HG03025 (cell line): ENCODE results near the gene SSB.
"Not testable (repeated sequence)": the region's sequence is repeated elsewhere in the genome, so short reads cannot be mapped to it uniquely, and the experiment has no call there.

Source experiments
- ATAC-seq: cut with Tn5 transposase; IDR thresholded peaks from one replicate; pipeline ENCODE4 v1.9.1; 2021; ENCODE audit warnings: mild to moderate bottlenecking, moderate library complexity; ENCODE audit not compliant: unreplicated experiment, low FRiP score

The SSB gene

GRCh38 chr2:169827272-169828140 is 28.8 kb downstream of the SSB start, which contains the start of gene UBR3:
Gene UBR3, plus strand, starts transcription at chr2:169827454. Its CDS starts 54 bp downstream, at chr2:169827508.
- peak; percentile 73 for ATAC-seq

GRCh38 chr2:169828141-169828811 is 29.6 kb downstream of the SSB start:
- ATAC-seq = peak; percentile 27

GRCh38 chr2:169834401-169834800 is 35.7 kb downstream of the SSB start:
- no peak for ATAC-seq

- no peak for ATAC-seq
Observed at GRCh38 chr2:169838743-169839489, 40.2 kb downstream of the SSB start.

GRCh38 chr2:169839954-169840746 is 41.5 kb downstream of the SSB start:
- no peak for ATAC-seq

GRCh38 chr2:169840747-169841142 is 42.1 kb downstream of the SSB start:
- ATAC-seq = no peak

- ATAC-seq = not testable (repeated sequence)
Observed at GRCh38 chr2:169841625-169842024, 43.0 kb downstream of the SSB start.

DNA sequence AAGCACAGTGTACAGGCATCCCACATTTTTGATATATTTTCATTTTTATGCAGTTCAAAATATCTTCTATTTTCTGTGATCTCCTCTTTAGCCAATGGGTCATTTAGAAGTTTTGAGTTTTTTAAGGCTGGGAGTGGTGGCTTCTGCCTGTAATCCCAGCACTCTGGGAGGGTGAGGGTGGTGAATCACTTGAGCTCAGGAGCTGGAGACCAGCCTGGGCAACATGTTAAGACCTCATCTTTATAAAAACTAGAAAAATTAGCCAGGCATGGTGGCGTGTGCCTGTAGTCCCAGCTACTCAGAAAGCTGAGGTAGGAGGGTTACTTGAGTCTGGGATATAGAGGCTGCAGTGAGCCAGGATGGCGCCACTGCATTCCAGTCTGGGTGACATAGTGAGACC is 46.3 kb downstream of the SSB start:
- no peak for ATAC-seq

DNA sequence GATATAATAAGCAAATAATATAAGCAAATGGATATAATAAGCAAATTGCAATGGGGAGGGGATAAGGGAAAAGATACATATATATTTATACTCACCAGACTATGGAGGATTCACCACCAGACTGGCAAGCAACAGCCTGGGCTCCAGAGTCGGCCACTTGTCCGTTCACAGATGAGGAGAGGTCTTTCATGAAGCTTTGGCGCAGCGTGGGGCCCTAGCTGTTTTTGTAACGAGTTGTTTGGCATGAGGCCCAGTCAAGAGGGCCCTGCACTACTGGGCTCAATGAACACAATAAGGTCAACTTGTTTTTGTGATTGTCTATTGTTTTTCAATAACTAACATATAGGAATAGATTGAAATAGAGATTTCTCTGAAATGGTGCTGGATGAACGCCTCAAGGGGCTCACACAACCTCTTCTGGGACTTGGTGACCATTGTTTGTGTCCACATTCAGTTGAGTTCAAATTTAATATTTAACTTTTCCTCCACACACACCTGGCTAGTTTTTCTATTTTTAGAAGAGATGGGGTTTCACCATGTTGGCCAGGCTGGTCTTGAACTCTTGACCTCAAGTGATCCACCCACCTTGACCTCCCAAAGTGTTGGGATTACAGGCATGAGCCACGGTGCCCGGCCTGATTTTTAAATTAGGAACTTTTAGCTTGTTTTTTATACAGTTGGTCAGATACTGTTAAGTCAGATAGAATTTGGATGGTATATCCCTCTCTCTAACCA is 50.5 kb downstream of the SSB start:
- not testable (repeated sequence) for ATAC-seq

GRCh38 chr2:169849710-169850109 is 51.0 kb downstream of the SSB start:
- ATAC-seq = no peak

GRCh38 chr2:169853041-169853668 is 54.5 kb downstream of the SSB start:
- ATAC-seq = no peak

GRCh38 chr2:169855281-169856258 is 56.9 kb downstream of the SSB start:
- not testable (repeated sequence) for ATAC-seq

DNA sequence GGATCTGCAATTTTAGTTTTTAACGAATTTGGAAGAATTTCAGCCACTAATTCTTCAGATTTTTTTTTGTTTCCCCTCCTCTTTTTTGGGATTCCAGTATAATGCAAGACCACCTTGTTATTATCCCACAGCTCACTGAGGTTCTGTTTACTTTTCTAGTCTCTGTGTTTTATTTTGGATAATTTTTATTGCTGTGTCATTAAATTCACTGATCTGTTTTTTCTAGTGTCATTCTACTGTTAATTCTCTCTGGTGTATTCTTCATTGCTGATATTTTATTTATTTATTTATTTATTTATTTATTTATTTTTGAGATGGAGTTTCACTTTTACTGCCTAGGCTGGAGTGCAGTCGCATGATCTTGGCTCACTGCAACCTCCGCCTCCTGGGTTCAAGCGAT is 60.8 kb downstream of the SSB start:
- ATAC-seq = no peak

GRCh38 chr2:169860149-169860548 is 61.5 kb downstream of the SSB start:
- no peak for ATAC-seq
